Small intestine (tissue), 7 donors: Measurements from ENCODE around the gene TENM4. TPM values are rescaled to one million over a fixed set of nuclear protein-coding genes. Genes with fewer than 3 reads are reported as not detected.

Experiments
- DNase-seq, 2 donors: peaks; one replicate each; pipeline versions ENCODE4 v3.0.0 to v3.0.0-alpha.2; 2013
- FAIRE-seq: peaks from 2 replicates; lab custom pipeline; 2012; peaks lifted over from hg19 to GRCh38; lab: Jason Lieb, UNC
- H3K27ac ChIP-seq, 3 donors: one replicate each; pipeline ENCODE4 v1.5.1; 2013; ENCODE audit warnings: low read length in 2 of 3, mild to moderate bottlenecking in 2 of 3, control low read depth in 1 of 3, inconsistent platforms in 1 of 3, low read depth in 1 of 3, moderate library complexity in 1 of 3
- H3K27me3 ChIP-seq, 3 donors: one replicate each; pipeline ENCODE4 v1.6.1; 2013; ENCODE audit warnings: low read length in 3 of 3, inconsistent platforms in 1 of 3; ENCODE audit not compliant: control insufficient read depth in 3 of 3, insufficient read depth in 3 of 3
- H3K36me3 ChIP-seq, 3 donors: one replicate each; pipeline ENCODE4 v1.6.1; 2013; ENCODE audit warnings: low read length in 3 of 3, inconsistent platforms in 1 of 3, low read depth in 1 of 3, mild to moderate bottlenecking in 1 of 3, moderate library complexity in 1 of 3; ENCODE audit not compliant: control insufficient read depth in 3 of 3, insufficient read depth in 2 of 3
- H3K4me1 ChIP-seq, 3 donors: one replicate each; pipeline ENCODE4 v1.6.1; 2013; ENCODE audit warnings: low read length in 2 of 3, inconsistent platforms in 1 of 3, low read depth in 1 of 3, mild to moderate bottlenecking in 1 of 3, moderate library complexity in 1 of 3; ENCODE audit not compliant: control insufficient read depth in 3 of 3, insufficient read depth in 2 of 3
- H3K4me3 ChIP-seq, 3 donors: one replicate each; pipeline ENCODE4 v1.5.1; 2013; ENCODE audit warnings: low read length in 3 of 3, control low read depth in 1 of 3, inconsistent platforms in 1 of 3, low read depth in 1 of 3, mild to moderate bottlenecking in 1 of 3, moderate library complexity in 1 of 3
- H3K9me3 ChIP-seq, 2 donors: one replicate each; pipeline ENCODE4 v1.6.1; 2013; ENCODE audit warnings: low read depth in 1 of 2, low read length in 1 of 2; ENCODE audit not compliant: control insufficient read depth in 2 of 2, insufficient read depth in 1 of 2
- WGBS, 3 donors: extraction: QIAGEN DNeasy Blood & Tissue Kit; methylation state at CpG; one replicate each; pipeline ENCODE4 v1.1.7; 2013; 5-methylcytosine and 5-hydroxymethylcytosine counted together
- polyA plus RNA-seq, 4 donors: library from polyadenylated mRNA; stranded (reverse) in 3 of 4; unstranded in 1 of 4; fragments of 200-250 nt in 3 of 4; fragments of 120-200 nt in 1 of 4; gene quantifications; one replicate each; pipeline versions ENCODE4 v1.2.1 to v1.2.3, GENCODE V29; 2013
- donor health status: healthy with polysubstance abuse.
- donor health status: control.
- donor health status: control.
- donor health status: Bipolar disorder and iron deficiency.
- donor health status: healthy.

Gene TENM4
- polyA plus RNA-seq, 4 donors, result under 0.01 to 0.96 (median 0.31) TPM; not detected in 1

DNA sequence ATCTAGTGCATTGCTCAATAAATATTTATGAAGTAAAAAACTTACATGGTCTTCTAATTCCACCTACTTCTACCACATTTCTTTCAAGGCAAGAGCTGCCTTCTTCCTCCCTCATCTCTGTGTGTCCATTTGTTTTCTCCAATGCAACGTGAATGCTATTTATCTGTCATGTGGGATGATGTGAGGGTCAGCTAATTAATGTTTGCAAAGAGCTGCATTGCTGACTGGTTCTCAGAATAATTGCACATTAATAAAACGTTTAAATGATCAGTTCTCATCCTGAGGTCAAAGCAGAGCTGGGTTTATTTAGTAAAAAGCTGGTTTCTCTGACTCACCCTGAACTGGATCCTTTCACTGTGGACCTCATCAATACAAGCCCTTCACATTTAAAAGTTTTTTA, 8.7 kb downstream of the TENM4 start:
- 57 to 60% (median 57%) methylated on average over 2 of the region's 2 CpGs for WGBS, 3 donors
- Histone ChIP-seq H3K9me3 (no peaks in the 10 kb centered on the region), H3K4me1 (peaks cover 0 to 8% (median 0%) of the 10 kb centered on the region in 3 donors), H3K4me3 (no peak overlapping the region), H3K27ac (no peak overlapping the region), H3K27me3 (peaks cover 0 to 27% (median 15%) of the 10 kb centered on the region in 3 donors), H3K36me3 (no peaks in the 10 kb centered on the region)
- FAIRE-seq (no peak), DNase-seq (no peak)

DNA sequence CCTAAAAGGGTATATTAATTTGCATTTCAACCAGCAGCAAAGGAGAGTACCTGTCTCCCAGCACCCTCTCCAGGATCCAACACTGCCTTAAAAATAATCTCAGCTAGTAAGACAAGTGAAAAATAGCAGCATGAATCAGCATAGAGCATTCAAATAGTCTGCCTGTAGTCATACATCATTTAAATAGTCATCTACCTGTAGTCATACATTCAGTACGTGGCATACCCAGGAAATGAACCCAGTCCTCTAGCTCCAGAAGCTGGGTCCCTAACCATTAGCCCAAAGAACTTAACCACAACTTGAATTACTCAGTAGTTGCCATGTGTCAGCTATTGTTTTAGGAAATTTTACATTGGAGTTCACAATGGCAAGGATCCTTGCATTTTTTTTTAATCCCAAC, 9.3 kb downstream of the TENM4 start:
- H3K27ac ChIP-seq, result no peak overlapping the region
- peaks cover 0 to 21% (median 9%) of the 10 kb centered on the region in 3 donors for H3K27me3 ChIP-seq
- peaks cover 0 to 3% (median 0%) of the 10 kb centered on the region in 3 donors for H3K4me1 ChIP-seq
- H3K36me3 ChIP-seq, result no peaks in the 10 kb centered on the region
- FAIRE-seq (no peak), DNase-seq (no peak)
- H3K9me3 ChIP-seq, result no peaks in the 10 kb centered on the region
- WGBS, 3 donors, result 68 to 78% (median 69%) methylated on average over 1 of the region's 1 CpG
- H3K4me3 ChIP-seq, result no peak overlapping the region

DNA sequence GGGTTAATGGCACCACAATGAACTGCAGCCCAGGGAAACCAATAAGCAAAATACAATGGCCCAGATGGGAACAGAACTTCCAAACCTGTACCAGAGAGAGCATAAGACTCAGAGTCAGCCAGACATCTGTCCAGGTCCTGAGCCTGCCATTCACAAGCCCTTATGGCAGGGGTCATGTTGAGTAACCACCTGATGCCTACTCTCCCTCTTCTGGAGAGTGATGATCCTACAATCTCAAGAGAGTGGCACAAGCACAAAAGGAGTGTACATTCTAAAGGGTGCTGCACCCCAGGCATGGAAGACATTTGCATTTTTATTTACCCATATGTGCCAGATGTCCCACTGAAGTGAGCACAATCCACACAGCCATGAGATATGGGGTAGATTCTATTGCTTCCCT, 10.6 kb downstream of the TENM4 start:
- no peak overlapping the region for H3K27ac ChIP-seq
- no peaks in the 10 kb centered on the region for H3K36me3 ChIP-seq
- peaks cover 0 to 3% (median 0%) of the 10 kb centered on the region in 3 donors for H3K4me1 ChIP-seq
- FAIRE-seq, result no peak
- H3K27me3 ChIP-seq, result peaks cover 0 to 8% (median 3%) of the 10 kb centered on the region in 3 donors
- no peak for DNase-seq
- H3K4me3 ChIP-seq, result no peak overlapping the region
- H3K9me3 ChIP-seq, result no peaks in the 10 kb centered on the region

DNA sequence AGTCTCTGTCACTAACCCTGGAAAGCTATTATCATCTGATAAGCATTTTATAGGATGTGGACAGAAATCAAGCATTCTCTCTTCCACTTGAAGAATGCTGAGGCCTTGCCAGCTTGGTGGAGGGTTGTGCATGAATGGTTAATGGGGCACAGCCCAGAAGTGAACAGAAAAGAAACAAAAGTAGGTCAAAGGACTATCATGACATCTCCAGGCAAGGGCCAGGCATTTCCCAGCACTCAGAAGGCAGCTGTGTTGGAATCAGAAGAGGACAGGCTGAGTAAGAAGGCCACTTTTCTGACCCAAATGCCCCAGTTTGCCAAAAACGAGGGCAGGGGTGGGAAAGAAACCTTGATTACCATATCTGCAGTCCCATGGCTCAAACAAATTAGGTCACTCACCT, 12.4 kb downstream of the TENM4 start:
- WGBS, 3 donors, result 15 to 26% (median 18%) methylated on average over 1 of the region's 1 CpG
- Histone ChIP-seq H3K9me3 (no peaks in the 10 kb centered on the region), H3K4me3 (no peak overlapping the region), H3K36me3 (no peaks in the 10 kb centered on the region), H3K27ac (no peak overlapping the region), H3K4me1 (no peaks in the 10 kb centered on the region), H3K27me3 (no peaks in the 10 kb centered on the region)
- no peak for DNase-seq
- no peak for FAIRE-seq

DNA sequence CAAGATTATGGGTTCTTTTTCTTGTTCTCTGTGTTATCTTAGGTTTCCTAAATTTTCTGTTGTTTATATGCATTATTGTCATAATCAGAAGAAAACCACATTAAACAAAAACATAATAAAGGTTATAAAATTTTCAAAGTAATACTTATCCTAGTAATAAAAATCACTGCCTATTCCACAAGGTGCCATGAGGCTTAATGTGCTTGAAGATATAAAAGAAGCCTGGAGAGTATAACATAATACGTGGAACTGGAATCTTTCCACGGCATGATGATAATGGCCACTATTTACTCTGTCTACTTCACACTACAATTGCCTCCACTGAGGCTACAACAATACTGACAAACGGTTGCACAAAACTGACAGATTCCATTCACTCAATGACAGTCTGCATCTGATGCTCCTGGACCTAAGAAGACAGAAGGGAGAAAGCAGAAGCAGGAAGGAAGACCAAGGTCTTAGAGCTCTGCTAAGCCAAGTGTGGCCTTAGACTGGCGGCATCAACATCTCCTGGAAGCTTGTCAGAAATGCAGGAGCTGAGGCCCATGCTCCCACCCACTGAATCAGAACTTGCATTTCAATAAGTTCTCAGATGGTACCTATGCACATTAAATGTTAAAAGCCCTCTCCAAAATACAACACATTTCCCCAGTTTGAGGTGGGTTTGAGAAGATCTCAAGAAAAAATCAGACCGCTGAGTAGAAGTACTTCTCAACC, 13.1 kb downstream of the TENM4 start:
- no peaks in the 10 kb centered on the region for H3K27me3 ChIP-seq
- no peak for DNase-seq
- H3K9me3 ChIP-seq, result no peaks in the 10 kb centered on the region
- H3K27ac ChIP-seq, result no peak overlapping the region
- H3K36me3 ChIP-seq, result no peaks in the 10 kb centered on the region
- WGBS, 3 donors, result 82 to 88% (median 83%) methylated on average over 5 of the region's 5 CpGs
- FAIRE-seq, result no peak
- no peaks in the 10 kb centered on the region for H3K4me1 ChIP-seq
- no peak overlapping the region for H3K4me3 ChIP-seq

DNA sequence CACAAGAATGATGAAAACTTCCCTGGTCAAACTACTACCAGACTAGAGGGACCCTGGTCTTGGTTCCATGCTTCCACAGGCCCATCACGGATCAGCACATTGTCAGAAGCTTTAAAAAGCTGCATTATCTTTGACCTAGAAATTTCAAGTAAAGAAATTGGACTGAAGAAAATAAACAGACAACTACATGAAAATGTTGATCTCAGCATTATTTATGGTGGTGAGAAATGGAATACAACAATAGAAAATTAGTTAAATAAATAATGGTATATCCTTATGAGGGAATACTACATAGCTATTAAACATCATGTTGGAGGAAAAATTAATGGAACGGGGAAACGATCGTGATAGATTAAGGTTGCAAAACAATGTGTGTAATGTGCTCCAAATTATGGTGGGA, 13.7 kb downstream of the TENM4 start:
- DNase-seq (no peak), FAIRE-seq (no peak)
- Histone ChIP-seq H3K4me1 (no peaks in the 10 kb centered on the region), H3K27me3 (no peaks in the 10 kb centered on the region), H3K27ac (no peak overlapping the region), H3K4me3 (no peak overlapping the region), H3K9me3 (no peaks in the 10 kb centered on the region), H3K36me3 (no peaks in the 10 kb centered on the region)
- 88 to 92% (median 91%) methylated on average over 4 of the region's 4 CpGs for WGBS, 3 donors

DNA sequence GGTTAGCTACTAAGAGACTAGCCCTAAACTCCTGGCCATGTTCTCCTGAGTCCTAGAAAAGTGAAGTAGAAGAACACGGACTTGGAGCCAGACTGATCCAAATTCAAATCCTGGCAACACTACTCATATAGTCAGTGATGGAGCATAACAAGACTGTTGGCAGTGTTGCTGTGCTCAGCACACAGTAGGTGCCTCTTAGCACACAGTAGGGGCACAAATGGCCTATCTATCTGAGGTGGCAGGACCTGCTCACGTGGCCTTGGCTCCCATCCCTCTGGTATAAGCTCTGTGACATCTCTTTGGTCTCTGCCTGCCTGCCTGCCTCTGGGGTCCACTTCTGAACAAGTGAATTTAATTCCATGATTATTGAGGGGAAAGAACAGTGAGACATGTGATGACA, 15.4 kb downstream of the TENM4 start:
- Histone ChIP-seq H3K9me3 (no peaks in the 10 kb centered on the region), H3K4me3 (no peak overlapping the region), H3K27ac (no peak overlapping the region), H3K27me3 (no peaks in the 10 kb centered on the region), H3K36me3 (no peaks in the 10 kb centered on the region), H3K4me1 (no peaks in the 10 kb centered on the region)
- FAIRE-seq, result no peak
- no peak for DNase-seq
- WGBS, 3 donors, result 52 to 81% (median 73%) methylated on average over 2 of the region's 2 CpGs

DNA sequence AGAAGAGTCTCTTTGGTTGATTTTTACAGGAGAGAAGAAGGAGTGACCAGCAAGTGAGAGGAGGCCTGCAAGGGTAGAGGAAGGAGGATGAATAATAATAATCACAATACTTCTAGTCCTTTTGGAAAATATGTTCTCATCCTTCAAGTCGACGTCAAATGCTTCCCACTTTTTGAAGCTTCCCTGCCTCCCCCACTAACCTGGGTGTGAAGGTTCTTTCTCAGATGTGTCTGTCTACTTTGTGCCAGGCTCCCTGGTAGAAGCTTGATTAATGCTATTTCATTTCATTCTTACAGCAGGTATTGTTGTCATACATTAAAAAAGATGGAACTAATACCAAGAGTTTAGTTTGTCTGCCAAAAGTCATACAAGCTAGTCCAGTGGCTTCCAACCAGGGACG, 17.1 kb downstream of the TENM4 start:
- H3K4me1 ChIP-seq, result no peaks in the 10 kb centered on the region
- H3K4me3 ChIP-seq, result no peak overlapping the region
- 68 to 84% (median 76%) methylated on average over 3 of the region's 3 CpGs for WGBS, 3 donors
- FAIRE-seq, result no peak
- H3K36me3 ChIP-seq, result no peaks in the 10 kb centered on the region
- no peak for DNase-seq
- H3K27ac ChIP-seq, result no peak overlapping the region
- H3K27me3 ChIP-seq, result no peaks in the 10 kb centered on the region
- H3K9me3 ChIP-seq, result no peaks in the 10 kb centered on the region

DNA sequence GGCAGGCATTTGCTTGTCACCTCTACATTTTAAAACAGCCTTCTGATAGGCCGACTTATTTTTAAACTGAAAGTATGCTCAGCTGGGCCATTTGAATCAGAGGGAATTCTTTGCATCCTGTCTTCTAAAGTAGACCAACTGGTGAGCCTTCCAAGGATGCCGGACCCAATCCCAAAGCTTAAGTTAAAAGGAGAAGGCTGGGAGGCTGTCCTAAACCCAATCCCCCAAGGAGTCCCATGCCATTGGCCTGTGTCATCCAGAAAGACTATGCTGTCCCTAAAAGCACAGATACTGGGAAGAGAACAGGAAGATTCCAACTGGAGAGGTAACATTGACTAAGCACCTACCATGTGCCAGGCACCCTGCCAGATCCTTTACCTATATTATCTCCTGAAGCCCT, 18.0 kb downstream of the TENM4 start:
- no peak for FAIRE-seq
- Histone ChIP-seq H3K27ac (no peak overlapping the region), H3K27me3 (no peaks in the 10 kb centered on the region), H3K36me3 (no peaks in the 10 kb centered on the region), H3K4me3 (no peak overlapping the region), H3K9me3 (no peaks in the 10 kb centered on the region), H3K4me1 (no peaks in the 10 kb centered on the region)
- 87 to 96% (median 90%) methylated on average over 2 of the region's 2 CpGs for WGBS, 3 donors
- no peak for DNase-seq
